ENCODE data around the gene CDCP1. TPM values are rescaled to one million over a fixed set of nuclear protein-coding genes. Genes with fewer than 3 reads are reported as not detected.

The CDCP1 gene
- total RNA-seq, 1 experiment from 2014 or later = 85.0 TPM

- no peak overlapping the region for H3K27ac ChIP-seq
- DNase-seq = no peak
- H3K27me3 ChIP-seq (ENCODE audit: insufficient read depth, low read depth) = no peaks in the 10 kb centered on the region
- H3K4me1 ChIP-seq (replicated peaks; ENCODE audit: insufficient read depth) = peaks cover 49% of the 10 kb centered on the region
- H3K4me2 ChIP-seq = no peak overlapping the region
- H3F3A ChIP-seq (ENCODE audit: insufficient read depth, low read depth) = peaks cover 10% of the 10 kb centered on the region; the same call in 1 of the 2 replicates
- ChIA-PET POLR2A (ENCODE audit: unreplicated experiment) (interaction anchor here (0.6 kb wide), 1 partner anchor 13 kb away, joined by 3 read pairs; no protein-coding TSS in a partner anchor), CTCF (no interaction called here)
- no peaks in the 10 kb centered on the region for H3K36me3 ChIP-seq (ENCODE audit: low read depth)
- no peak overlapping the region for H3K4me3 ChIP-seq
- no peak for TF ChIP-seq EZH2 (IDR thresholded peaks at IDR 0.05; ENCODE audit: low read depth)
- TF ChIP-seq CTCF (conservative IDR thresholded peaks at IDR 0.05) = no peak
- H3K9me2 ChIP-seq (ENCODE audit: insufficient read depth) = no peaks in the 10 kb centered on the region
- no peak overlapping the region for H2AFZ ChIP-seq
- H3K9me3 ChIP-seq (ENCODE audit: insufficient read depth, low read depth) = no peaks in the 10 kb centered on the region
- no peaks in the 10 kb centered on the region for H4K20me1 ChIP-seq (ENCODE audit: insufficient read depth)
- intact Hi-C loops (cut with micrococcal nuclease; ENCODE audit: unreplicated experiment) = no loop called here
- BruUV-seq (replicated peaks) = no TSS peak
- no peaks in the 10 kb centered on the region for H3K79me2 ChIP-seq (ENCODE audit: low read depth)
Measured at GRCh38 chr3:45062697-45063070, 83.5 kb downstream of the CDCP1 start.

- H3K4me2 ChIP-seq = no peak overlapping the region
- TF ChIP-seq CTCF (conservative IDR thresholded peaks at IDR 0.05) (no peak), EZH2 (IDR thresholded peaks at IDR 0.05; ENCODE audit: low read depth) (no peak)
- H3K4me3 ChIP-seq = no peak overlapping the region
- no peak overlapping the region for H3K27ac ChIP-seq
- ChIA-PET POLR2A (ENCODE audit: unreplicated experiment) (no interaction called here), CTCF (no interaction called here)
- no peak overlapping the region for H2AFZ ChIP-seq
- no peaks in the 10 kb centered on the region for H4K20me1 ChIP-seq (ENCODE audit: insufficient read depth)
- no peak for DNase-seq
- H3K9me3 ChIP-seq (ENCODE audit: insufficient read depth, low read depth) = no peaks in the 10 kb centered on the region
- peaks cover 31% of the 10 kb centered on the region for H3F3A ChIP-seq (ENCODE audit: insufficient read depth, low read depth)
- no peaks in the 10 kb centered on the region for H3K27me3 ChIP-seq (ENCODE audit: insufficient read depth, low read depth)
- BruUV-seq (replicated peaks) = no TSS peak
- no peaks in the 10 kb centered on the region for H3K79me2 ChIP-seq (ENCODE audit: low read depth)
- peaks cover 50% of the 10 kb centered on the region for H3K4me1 ChIP-seq (replicated peaks; ENCODE audit: insufficient read depth)
- H3K9me2 ChIP-seq (ENCODE audit: insufficient read depth) = no peaks in the 10 kb centered on the region
- intact Hi-C loops (cut with micrococcal nuclease; ENCODE audit: unreplicated experiment) = no loop called here
- H3K36me3 ChIP-seq (ENCODE audit: low read depth) = no peaks in the 10 kb centered on the region
Measured at GRCh38 chr3:45060165-45060892, 85.8 kb downstream of the CDCP1 start.

GRCh38 chr3:45059132-45059531 is 87.0 kb downstream of the CDCP1 start:
- Histone ChIP-seq H2AFZ (no peak overlapping the region), H3K4me2 (no peak overlapping the region), H3K4me1 (replicated peaks; ENCODE audit: insufficient read depth) (peaks cover 50% of the 10 kb centered on the region), H3K36me3 (ENCODE audit: low read depth) (no peaks in the 10 kb centered on the region), H3K9me2 (ENCODE audit: insufficient read depth) (no peaks in the 10 kb centered on the region), H3K27ac (no peak overlapping the region), H3K79me2 (ENCODE audit: low read depth) (no peaks in the 10 kb centered on the region), H3K4me3 (no peak overlapping the region), H4K20me1 (ENCODE audit: insufficient read depth) (no peaks in the 10 kb centered on the region), H3F3A (ENCODE audit: insufficient read depth, low read depth) (peaks cover 37% of the 10 kb centered on the region), H3K27me3 (ENCODE audit: insufficient read depth, low read depth) (no peaks in the 10 kb centered on the region), H3K9me3 (ENCODE audit: insufficient read depth, low read depth) (no peaks in the 10 kb centered on the region)
- TF ChIP-seq CTCF (conservative IDR thresholded peaks at IDR 0.05) = no peak
- TF ChIP-seq EZH2 (IDR thresholded peaks at IDR 0.05; ENCODE audit: low read depth) = no peak
- ChIA-PET CTCF (no interaction called here), POLR2A (ENCODE audit: unreplicated experiment) (interaction anchor here (0.6 kb wide), 1 partner anchor 33 kb away, joined by 7 read pairs; no protein-coding TSS in a partner anchor)
- intact Hi-C loops (cut with micrococcal nuclease; ENCODE audit: unreplicated experiment) = no loop called here
- no TSS peak for BruUV-seq (replicated peaks)
- DNase-seq = no peak

Measured in PC-9 (cell line).